Kidney capillary endothelial cell (primary cell): ENCODE data around the gene SKIC2.

Experiments
- DNase-seq: peaks from one replicate; pipeline ENCODE4 v3.0.0-alpha.2; 2018; ENCODE audit warnings: low spot score

The SKIC2 gene

GRCh38 chr6:31945507-31946369 is 13.2 kb upstream of the SKIC2 start, which contains the start of gene CFB:
TSS of gene CFB (plus strand) at chr6:31946095. CDS start at chr6:31946222, 127 bp downstream.
- no peak for DNase-seq

DNA sequence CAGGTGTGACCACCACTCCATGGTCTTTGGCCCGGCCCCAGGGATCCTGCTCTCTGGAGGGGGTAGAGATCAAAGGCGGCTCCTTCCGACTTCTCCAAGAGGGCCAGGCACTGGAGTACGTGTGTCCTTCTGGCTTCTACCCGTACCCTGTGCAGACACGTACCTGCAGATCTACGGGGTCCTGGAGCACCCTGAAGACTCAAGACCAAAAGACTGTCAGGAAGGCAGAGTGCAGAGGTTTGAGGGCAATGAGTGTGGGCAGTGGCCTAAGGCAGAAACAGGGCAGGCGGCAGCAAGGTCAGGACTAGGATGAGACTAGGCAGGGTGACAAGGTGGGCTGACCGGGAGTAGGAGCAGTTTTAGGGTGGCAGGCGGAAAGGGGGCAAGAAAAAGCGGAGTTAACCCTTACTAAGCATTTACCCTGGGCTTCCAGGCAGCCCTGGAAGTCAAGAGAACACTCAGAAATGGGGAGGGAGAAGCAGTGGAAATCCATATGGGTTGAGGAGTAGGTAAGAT is 12.5 kb upstream of the SKIC2 start:
- no peak for DNase-seq

- DNase-seq, result no peak
Observed at GRCh38 chr6:31947070-31947675, 11.8 kb upstream of the SKIC2 start.

GRCh38 chr6:31947864-31948263 is 11.1 kb upstream of the SKIC2 start:
- no peak for DNase-seq

- no peak for DNase-seq
Observed at GRCh38 chr6:31948306-31948705, 10.7 kb upstream of the SKIC2 start.

GRCh38 chr6:31948753-31949413 is 10.1 kb upstream of the SKIC2 start:
- DNase-seq, result no peak

DNA sequence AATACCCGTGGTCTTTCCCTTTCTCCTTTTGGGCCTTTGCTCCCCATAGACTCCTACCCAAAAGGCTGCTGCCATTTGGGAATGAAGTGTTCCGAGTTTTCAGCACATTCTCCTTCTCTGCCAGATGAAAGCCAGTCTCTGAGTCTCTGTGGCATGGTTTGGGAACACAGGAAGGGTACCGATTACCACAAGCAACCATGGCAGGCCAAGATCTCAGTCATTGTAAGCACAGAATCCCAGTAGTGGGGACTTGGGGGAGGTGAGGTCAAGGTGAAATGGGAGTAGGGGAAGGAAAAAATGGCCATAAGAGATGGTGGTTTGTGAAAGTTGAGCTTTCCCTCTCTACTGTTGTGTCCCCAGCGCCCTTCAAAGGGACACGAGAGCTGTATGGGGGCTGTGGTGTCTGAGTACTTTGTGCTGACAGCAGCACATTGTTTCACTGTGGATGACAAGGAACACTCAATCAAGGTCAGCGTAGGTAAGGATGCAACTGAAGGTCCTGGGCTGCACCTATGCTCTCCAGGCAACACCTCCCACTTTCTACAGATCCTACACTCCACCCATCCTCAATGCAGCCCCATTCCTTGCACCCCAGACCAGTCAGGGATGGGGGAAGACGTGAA is 8.9 kb upstream of the SKIC2 start:
- no peak for DNase-seq

DNA sequence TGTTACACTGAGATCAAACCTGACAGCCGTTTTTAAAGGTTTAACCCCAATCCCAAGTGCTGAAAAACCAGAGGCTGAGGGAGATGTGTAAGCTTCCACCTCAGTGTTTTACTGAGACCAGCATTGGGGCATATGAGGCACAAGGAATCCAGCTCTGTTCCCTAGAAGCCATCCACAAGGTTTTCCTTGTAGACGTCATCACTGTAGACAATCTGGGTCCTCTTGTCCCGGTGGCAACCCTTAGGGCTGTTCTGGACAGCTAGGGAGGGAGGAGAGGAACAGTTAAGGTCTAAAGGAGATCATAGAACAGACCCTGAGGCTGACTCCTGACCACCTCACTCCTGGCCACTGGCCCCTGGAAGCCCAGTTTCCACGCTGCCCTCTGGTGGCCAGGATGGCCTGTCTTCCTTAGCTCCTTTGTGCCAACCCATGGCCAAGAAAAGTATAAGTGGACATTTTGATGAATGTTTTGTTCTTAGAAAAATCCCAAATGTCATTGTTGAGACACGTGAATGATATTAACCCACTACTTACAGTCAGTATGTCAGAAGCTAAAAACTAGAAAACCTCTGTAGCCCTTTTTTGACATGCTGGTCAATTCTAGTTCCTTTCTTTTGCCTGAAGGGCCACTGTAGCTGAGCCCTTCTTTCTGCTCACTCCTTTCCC is 6.7 kb upstream of the SKIC2 start:
- peak; percentile 57 for DNase-seq

DNA sequence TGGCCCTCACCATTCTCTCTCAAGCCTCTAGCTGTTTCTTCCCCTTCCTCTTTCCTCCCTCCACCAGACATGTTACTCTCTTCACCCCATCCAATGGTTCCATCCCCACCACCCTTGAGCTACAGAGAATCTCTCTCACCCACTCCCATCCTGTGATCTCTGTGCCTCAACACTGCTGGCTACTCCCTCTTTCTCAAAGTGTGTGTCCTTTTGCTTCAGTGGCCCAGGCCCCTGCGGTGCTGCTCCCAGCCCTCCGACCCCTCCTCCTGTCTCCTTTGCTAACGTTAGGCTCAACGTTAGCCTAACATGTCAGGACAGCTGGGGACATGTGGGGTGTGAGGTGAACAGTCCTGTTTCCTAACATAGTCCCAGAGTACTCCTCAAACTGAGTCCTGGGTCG is 6.1 kb upstream of the SKIC2 start:
- DNase-seq, result no peak

GRCh38 chr6:31954511-31954910 is 4.5 kb upstream of the SKIC2 start:
- no peak for DNase-seq

DNA sequence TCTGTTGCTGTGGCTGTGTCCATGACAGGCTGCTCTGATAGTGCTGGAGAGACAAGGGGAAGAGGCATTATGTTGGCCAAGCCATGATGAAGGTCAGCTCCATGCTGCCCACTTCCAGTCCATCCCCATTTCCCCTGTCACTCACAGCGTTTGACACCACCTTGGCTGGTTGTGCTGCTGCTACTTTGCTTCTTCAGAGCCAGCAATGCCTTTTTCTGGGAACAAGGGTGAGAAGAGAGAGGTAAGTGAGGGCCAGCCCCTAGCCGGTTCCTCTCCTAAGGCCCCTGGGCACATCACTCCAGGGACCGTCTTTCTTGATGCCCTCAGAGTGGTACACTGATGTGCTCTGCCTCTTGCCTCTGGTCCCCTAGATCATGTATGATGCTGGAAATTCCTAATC is 2.2 kb upstream of the SKIC2 start:
- DNase-seq, result no peak

DNA sequence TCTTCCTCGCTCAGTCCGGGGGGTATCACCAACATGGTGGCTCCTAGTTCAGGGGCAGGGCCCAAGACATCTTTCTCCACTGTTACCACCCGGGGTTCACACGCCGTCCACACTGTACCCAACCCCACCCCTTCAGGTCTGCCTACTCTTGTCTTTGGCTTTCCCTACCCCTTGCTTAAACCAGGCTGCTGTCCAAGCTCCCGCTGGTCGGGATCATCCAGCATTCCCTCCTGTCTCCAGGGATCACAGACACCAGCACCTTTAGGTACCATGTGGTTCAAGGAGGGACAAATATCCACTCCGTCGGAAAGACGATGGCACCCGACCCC is 599 bp upstream of the SKIC2 start:
- DNase-seq, result no peak

DNA sequence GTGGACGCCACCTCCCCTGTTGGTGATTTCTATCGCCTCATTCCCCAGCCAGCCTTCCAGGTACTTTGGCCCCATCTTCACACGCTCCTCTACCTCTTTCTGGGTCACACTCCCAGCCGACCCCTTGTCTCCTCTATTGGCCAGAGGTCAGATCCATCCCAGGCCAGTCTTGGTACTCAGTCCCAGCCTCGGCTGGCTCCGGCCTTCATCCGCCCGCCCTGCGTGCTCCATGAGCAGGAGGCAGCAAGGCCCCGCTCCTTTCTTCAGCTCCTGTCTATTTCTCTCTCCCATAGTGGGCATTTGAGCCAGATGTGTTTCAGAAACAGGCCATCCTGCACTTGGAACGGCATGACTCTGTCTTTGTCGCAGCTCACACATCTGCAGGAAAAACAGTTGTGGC is 2.6 kb downstream of the SKIC2 start:
- no peak for DNase-seq

DNA sequence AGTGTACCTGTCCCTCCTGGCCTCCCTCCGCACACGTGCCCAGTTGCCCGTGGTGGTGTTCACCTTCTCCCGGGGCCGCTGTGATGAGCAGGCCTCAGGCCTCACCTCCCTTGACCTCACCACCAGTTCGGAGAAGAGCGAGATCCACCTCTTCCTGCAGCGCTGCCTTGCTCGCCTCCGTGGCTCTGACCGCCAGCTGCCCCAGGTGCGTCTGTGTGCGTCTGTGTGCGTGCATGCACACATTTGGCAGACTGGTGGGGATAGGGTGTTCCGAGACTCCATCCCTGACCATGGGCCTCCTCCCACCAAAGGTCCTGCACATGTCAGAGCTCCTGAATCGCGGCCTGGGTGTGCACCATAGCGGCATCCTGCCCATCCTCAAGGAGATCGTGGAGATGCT is 4.9 kb downstream of the SKIC2 start:
- no peak for DNase-seq

- no peak for DNase-seq
Observed at GRCh38 chr6:31965700-31966099, 6.7 kb downstream of the SKIC2 start.

DNA sequence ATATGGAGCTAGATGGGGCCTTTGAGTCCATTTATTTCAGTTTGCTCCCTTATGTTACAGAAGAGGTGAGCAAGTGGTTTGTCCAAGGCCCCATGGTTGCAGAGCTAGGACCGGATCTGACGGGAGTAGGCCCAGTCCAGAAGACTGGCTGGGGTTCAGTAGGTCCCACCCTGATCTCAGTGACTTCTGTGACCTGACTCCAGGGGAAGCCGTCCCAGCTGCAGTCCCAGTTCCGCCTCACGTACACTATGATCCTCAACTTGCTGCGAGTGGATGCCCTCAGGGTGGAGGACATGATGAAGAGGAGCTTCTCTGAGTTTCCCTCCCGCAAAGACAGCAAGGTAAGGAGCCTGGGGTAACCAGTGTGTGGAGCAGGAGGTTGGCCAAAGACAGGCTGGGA is 7.5 kb downstream of the SKIC2 start:
- no peak for DNase-seq

- no peak for DNase-seq
Observed at GRCh38 chr6:31966997-31967925, 8.3 kb downstream of the SKIC2 start.

GRCh38 chr6:31967926-31968320 is 8.9 kb downstream of the SKIC2 start:
- no peak for DNase-seq

GRCh38 chr6:31968326-31968725 is 9.4 kb downstream of the SKIC2 start:
- no peak for DNase-seq

DNA sequence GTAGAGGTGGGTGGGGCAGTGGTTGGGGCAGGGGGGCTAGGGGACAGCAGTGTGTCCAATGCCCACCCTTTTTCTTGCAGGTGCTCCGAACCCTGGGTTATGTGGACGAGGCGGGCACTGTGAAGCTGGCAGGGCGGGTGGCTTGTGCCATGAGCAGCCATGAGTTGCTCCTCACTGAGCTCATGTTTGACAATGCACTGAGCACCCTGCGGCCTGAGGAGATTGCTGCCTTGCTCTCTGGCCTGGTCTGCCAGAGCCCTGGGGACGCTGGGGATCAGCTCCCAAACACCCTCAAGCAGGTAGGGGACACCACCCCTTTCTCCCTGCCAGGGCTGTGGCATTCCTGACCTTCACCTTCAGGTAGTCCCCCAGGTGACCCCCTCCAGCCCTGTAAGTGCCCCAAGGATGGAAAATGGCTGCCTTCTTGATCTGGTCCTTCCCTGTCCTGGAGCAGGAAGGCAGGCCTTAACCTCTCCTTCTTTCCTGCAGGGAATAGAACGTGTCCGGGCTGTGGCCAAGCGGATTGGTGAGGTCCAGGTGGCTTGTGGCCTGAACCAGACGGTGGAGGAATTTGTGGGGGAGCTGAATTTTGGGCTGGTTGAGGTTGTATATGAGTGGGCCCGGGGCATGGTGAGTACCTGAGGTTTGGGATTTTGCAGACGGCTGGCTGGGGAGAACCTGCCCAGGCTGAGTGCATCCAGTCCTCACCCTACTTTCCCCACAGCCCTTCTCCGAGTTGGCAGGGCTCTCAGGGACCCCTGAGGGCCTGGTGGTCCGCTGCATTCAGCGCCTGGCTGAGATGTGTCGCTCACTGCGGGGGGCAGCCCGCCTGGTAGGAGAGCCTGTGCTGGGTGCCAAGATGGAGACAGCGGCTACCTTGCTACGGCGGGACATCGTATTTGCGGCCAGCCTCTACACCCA is 10.1 kb downstream of the SKIC2 start:
- no peak for DNase-seq
